GM13976 (cell line): ENCODE measurements around the gene SAMD1.
"Not testable (repeated sequence)": the region's sequence is repeated elsewhere in the genome, so short reads cannot be mapped to it uniquely, and the experiment has no call there.

Experiments used
- DNase-seq: peaks from one replicate; pipeline ENCODE4 v3.0.0; 2012; ENCODE audit warnings: low spot score
- CTCF ChIP-seq: IDR thresholded peaks from 2 replicates; pipeline ENCODE4 v1.5.1; 2012; ENCODE audit warnings: borderline replicate concordance, mild to moderate bottlenecking; ENCODE audit not compliant: insufficient read depth; ENCODE audit errors: extremely low read depth, missing control alignments, control extremely low read depth
- in situ Hi-C: fragments of 300-500 bp; cut with MboI; formaldehyde crosslinking; loops from one replicate; pipeline ENCODE4 v1.12.0; 2022; ENCODE audit warnings: low sequenced_read_pairs, mixed read lengths, inconsistent platforms; ENCODE audit not compliant: unreplicated experiment

Gene SAMD1

DNA sequence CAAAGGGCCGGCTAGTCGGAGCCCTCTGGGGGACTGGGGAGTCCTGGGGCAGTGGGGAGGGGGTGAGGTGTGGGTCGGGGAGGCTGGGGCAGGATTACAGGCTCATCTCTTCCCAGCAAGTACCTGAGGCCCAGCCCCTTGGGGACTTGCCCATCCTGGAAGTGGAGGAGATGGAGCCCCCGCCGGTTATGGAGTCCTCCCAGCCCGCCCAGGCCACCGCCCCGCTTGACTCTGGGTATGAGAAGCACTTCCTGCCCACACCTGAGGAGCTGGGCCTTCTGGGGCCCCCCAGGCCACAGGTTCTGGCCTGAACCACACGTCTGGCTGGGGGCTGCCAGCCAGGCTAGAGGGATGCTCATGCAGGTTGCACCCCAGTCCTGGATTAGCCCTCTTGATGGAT, 38.6 kb downstream of the SAMD1 start:
- in situ Hi-C loops = loop anchor here (25.0 kb wide), 1 partner anchor 440 kb away; no protein-coding TSS in a partner anchor
- no peak for TF ChIP-seq CTCF
- no peak for DNase-seq

DNA sequence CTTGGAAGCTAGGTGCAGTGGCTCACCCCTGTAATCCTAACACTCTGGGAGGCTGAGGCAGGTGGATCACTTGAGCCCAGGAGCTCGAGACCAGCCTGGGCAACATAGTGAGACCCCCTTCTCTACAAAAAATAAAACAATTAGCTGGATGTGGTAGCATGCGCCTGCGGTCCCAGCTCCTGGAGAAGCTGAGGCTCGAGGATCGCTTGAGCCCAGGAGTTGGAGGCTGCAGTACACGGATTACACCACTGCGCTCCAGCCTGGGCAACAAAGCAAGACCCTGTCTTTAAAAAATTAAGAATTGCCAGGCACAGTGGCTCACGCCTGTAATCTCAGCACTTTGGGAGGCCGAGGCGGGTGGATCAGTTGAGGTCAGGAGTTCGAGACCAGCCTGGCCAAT, 39.6 kb downstream of the SAMD1 start:
- in situ Hi-C loops = loop anchor here (25.0 kb wide), 1 partner anchor 439 kb away; no protein-coding TSS in a partner anchor
- DNase-seq = not testable (repeated sequence)

DNA sequence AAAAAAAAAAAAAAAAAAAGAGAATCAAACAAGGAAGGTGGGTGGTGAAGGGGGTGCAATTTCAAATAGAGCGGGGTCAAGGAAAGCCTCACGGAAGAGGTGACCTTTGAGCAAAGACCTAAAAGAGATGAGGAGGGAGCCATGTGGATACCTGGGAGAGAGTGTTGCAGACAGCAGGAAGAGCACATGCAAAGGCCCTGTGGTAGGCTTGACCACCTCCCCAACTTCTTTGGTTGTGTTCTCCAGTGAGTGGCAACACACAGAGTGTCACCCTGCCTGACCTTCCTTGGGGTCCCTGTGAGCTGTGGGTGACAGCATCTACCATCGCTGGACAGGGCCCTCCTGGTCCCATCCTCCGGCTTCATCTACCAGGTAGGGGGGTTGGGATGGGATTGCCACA, 40.0 kb downstream of the SAMD1 start:
- in situ Hi-C loops = loop anchor here (25.0 kb wide), 1 partner anchor 438 kb away; no protein-coding TSS in a partner anchor
- no peak for TF ChIP-seq CTCF
- no peak for DNase-seq

DNA sequence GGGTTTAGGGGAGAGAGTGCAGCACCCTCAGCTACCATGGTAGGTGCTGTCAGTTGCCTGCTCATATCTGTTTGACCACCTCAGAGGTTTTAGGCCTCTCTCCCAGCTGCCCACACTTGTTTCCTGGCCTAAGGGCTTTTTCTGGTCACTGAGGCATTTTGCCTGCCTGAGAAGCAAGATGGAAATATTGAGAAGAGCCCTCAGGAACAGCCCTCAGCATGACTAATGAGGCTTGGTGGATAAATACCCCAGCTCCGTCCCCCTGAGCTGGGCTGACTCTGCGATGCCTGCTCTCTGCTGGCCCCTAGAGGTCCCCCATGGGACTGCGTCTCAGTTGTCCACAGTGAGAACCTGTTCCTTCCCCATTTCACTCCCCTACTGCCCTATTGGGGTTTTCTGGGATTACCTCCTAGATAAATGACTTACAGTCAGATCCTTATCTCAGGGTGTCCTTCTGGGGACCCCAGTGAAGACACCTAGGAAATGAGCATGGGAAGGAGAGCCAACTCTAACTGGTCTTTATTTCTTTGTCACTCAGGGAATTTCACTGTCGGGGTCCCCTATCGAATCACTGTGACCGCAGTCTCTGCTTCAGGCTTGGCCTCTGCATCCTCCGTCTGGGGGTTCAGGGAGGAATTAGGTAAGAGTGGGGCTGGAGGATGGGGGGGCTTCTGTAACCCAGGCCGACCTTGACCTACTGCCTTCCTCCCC, 42.0 kb downstream of the SAMD1 start:
- DNase-seq = peak; percentile 80
- in situ Hi-C loops = no loop called here
- TF ChIP-seq CTCF = peak; percentile 79

GRCh38 chr19:14047866-14048265, 42.7 kb downstream of the SAMD1 start:
- in situ Hi-C loops, DNase-seq: not testable (repeated sequence)

- TF ChIP-seq CTCF = peak; percentile 27
- in situ Hi-C loops = not testable (repeated sequence)
- peak; percentile 66 for DNase-seq
Observed at GRCh38 chr19:14042659-14043608, 47.6 kb downstream of the SAMD1 start.

- TF ChIP-seq CTCF = no peak
Observed at GRCh38 chr19:14039181-14039580, 51.4 kb downstream of the SAMD1 start.

More at GRCh38 chr19:14039181-14039580, 51.4 kb downstream of the SAMD1 start:
- no peak for DNase-seq
- in situ Hi-C loops = no loop called here
